Stomach (tissue), 4 donors: ENCODE results near the gene PTPRM.

ENCODE experiments used
- EP300 ChIP-seq: sonication (generic); formaldehyde crosslinking; IDR thresholded peaks from one replicate; pipeline ENCODE4 v1.6.1; 2017; ENCODE audit warnings: antibody characterized with exemption
- POLR2A ChIP-seq, 4 donors: fragments of 450-650 bp; IDR thresholded peaks; one replicate each; pipeline ENCODE4 v1.6.1; 2016; ENCODE audit warnings: antibody characterized with exemption in 4 of 4, control low read depth in 2 of 4, mild to moderate bottlenecking in 1 of 4, moderate library complexity in 1 of 4
- POLR2AphosphoS5 ChIP-seq, 3 donors: sonication (generic); formaldehyde crosslinking; IDR thresholded peaks; one replicate each; pipeline ENCODE4 v1.6.1; 2016; ENCODE audit warnings: antibody characterized with exemption in 3 of 3
- TF ChIP-seq, protein P1 (sequence below), 7 experiments: fragments of 450-650 bp in 4 of 7; fragments of 200-600 bp in 3 of 7; sonication (generic) in 3 of 7; IDR thresholded peaks; one replicate each; pipeline ENCODE4 v1.5.1; 2016 to 2019; ENCODE audit warnings: antibody characterized with exemption in 7 of 7, control low read depth in 2 of 7, mild to moderate bottlenecking in 1 of 7

- TF ChIP-seq, protein P1, sequence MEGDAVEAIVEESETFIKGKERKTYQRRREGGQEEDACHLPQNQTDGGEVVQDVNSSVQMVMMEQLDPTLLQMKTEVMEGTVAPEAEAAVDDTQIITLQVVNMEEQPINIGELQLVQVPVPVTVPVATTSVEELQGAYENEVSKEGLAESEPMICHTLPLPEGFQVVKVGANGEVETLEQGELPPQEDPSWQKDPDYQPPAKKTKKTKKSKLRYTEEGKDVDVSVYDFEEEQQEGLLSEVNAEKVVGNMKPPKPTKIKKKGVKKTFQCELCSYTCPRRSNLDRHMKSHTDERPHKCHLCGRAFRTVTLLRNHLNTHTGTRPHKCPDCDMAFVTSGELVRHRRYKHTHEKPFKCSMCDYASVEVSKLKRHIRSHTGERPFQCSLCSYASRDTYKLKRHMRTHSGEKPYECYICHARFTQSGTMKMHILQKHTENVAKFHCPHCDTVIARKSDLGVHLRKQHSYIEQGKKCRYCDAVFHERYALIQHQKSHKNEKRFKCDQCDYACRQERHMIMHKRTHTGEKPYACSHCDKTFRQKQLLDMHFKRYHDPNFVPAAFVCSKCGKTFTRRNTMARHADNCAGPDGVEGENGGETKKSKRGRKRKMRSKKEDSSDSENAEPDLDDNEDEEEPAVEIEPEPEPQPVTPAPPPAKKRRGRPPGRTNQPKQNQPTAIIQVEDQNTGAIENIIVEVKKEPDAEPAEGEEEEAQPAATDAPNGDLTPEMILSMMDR (IDR thresholded peaks at IDR 0.05), result no peak
- TF ChIP-seq POLR2A (IDR thresholded peaks at IDR 0.05) (no peak), POLR2AphosphoS5 (IDR thresholded peaks at IDR 0.05) (no peak), EP300 (no peak)
Observed at GRCh38 chr18:7604361-7604760, 37.2 kb downstream of the PTPRM start.
